Loucy (cell line): ENCODE results near the gene LIMS1.
"Not testable (repeated sequence)": the region's sequence is repeated elsewhere in the genome, so short reads cannot be mapped to it uniquely, and the experiment has no call there.

ENCODE experiments used
- H2AFZ ChIP-seq: fragments of 200-600 bp; sonication (generic); 2 replicates; pipeline ENCODE4 v1.6.0; 2016; ENCODE audit warnings: antibody characterized with exemption, mild to moderate bottlenecking, low read length, moderate library complexity
- H3F3A ChIP-seq: fragments of 200-600 bp; 2 replicates; pipeline ENCODE4 v1.6.0; 2016; ENCODE audit warnings: antibody characterized with exemption, low read depth, mild to moderate bottlenecking
- H3K27me3 ChIP-seq: fragments of 200-600 bp; sonication (generic); 2 replicates; pipeline ENCODE4 v1.6.1; 2014; ENCODE audit warnings: low read length, mild to moderate bottlenecking; ENCODE audit not compliant: insufficient read depth, poor library complexity, severe bottlenecking
- H3K36me3 ChIP-seq: fragments of 200-600 bp; sonication (generic); 2 replicates; pipeline ENCODE4 v1.6.1; 2016; ENCODE audit warnings: low read length; ENCODE audit not compliant: insufficient read depth
- H3K4me1 ChIP-seq: fragments of 200-600 bp; sonication (generic); 2 replicates; pipeline ENCODE4 v1.5.1; 2014; ENCODE audit warnings: low read length, mild to moderate bottlenecking; ENCODE audit not compliant: insufficient read depth, poor library complexity, severe bottlenecking
- H3K4me2 ChIP-seq: fragments of 200-600 bp; sonication (generic); 2 replicates; pipeline ENCODE4 v1.6.0; 2014; ENCODE audit warnings: antibody characterized with exemption, low read length, low read depth, mild to moderate bottlenecking; ENCODE audit not compliant: poor library complexity, severe bottlenecking
- H3K4me3 ChIP-seq: fragments of 200-600 bp; sonication (generic); 2 replicates; pipeline ENCODE4 v1.5.1; 2014; ENCODE audit warnings: low read length, mild to moderate bottlenecking, mixed read lengths; ENCODE audit not compliant: poor library complexity, severe bottlenecking
- H3K79me2 ChIP-seq: fragments of 200-600 bp; sonication (generic); 2 replicates; pipeline ENCODE4 v1.6.1; 2014; ENCODE audit warnings: low read length; ENCODE audit not compliant: insufficient read depth
- H3K9ac ChIP-seq: fragments of 200-600 bp; sonication (generic); 2 replicates; pipeline ENCODE4 v1.6.0; 2014; ENCODE audit warnings: mild to moderate bottlenecking, low read depth, low read length, moderate library complexity; ENCODE audit not compliant: poor library complexity, severe bottlenecking
- H3K9me2 ChIP-seq: fragments of 200-600 bp; sonication (generic); replicated peaks from 2 replicates; pipeline ENCODE4 v1.6.1; 2016; ENCODE audit warnings: low read depth, low read length, mixed read lengths
- H3K9me3 ChIP-seq: fragments of 200-600 bp; sonication (generic); 2 replicates; pipeline ENCODE4 v1.6.1; 2014; ENCODE audit warnings: mild to moderate bottlenecking, antibody characterized with exemption, low read length, low read depth; ENCODE audit not compliant: insufficient read depth
- H4K20me1 ChIP-seq: fragments of 200-600 bp; sonication (generic); 2 replicates; pipeline ENCODE4 v1.6.0; 2014; ENCODE audit warnings: antibody characterized with exemption, low read length, mild to moderate bottlenecking; ENCODE audit not compliant: insufficient read depth, poor library complexity, severe bottlenecking

Gene LIMS1

DNA sequence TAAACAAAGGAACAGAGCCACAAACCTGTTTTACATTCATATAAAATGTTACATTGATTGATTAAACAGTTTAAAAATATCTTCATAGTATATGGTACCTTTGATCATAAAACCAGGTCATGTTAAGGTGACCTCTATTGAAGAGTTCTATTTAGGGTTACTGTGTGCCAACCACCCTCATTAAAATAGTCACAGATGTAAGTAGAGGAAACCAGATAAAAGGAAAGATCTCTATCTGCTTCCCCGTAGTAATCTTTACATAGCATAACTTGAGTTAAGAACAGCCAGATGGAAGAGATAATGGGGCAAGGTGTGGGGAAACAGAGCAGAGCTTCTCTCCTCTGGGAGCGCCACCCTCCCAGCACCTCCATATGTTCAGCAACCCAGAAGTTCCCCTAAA is 117.2 kb downstream of the LIMS1 start:
- Histone ChIP-seq H3K79me2 (peaks cover 44% of the 10 kb centered on the region), H3K4me2 (peak overlapping the region; percentile 67), H3K4me1 (peaks cover 39% of the 10 kb centered on the region), H3K4me3 (peak overlapping the region; percentile 57), H3K9ac (peak overlapping the region; percentile 2)
- H3K9me2 ChIP-seq, H2AFZ ChIP-seq, H3K36me3 ChIP-seq, H3F3A ChIP-seq, H3K9me3 ChIP-seq, H3K27me3 ChIP-seq, H4K20me1 ChIP-seq: not testable (repeated sequence)

DNA sequence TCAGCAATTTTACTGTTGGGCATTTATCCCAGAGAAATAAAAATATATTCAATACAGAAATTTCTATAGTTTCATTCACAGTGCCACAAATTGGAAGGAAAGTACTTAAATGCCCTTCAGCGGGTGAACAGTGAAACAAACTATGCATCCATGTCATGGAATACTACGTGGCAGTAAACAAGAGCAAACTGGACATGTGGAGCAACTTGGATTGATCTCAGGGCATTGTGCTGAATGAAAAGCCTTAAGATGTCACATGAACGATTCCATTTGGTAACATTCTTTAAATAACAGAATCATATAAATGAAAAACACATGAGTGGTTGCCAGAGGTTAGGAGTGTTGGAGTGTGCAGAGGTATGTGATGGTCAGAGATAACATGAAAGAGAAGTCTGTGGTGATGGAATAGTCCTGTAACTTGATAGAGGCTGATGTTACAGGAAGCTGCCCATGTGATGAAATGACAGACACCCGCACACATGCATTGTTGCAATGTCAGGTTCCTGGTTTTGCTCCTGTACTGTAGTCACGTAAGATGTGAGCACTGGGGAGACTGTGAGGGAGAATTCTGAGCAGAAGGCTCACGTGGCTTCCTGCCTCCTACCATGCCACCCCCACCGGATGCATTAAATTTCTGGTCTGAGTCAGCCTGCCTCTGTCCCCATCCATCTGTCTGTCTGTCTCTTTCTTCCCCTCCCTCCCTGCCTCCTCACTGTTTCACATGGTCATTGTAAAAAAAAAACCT is 118.1 kb downstream of the LIMS1 start:
- peaks cover 38% of the 10 kb centered on the region for H3K79me2 ChIP-seq
- H3K36me3 ChIP-seq, H3K9me2 ChIP-seq, H4K20me1 ChIP-seq, H3K27me3 ChIP-seq, H2AFZ ChIP-seq, H3K9me3 ChIP-seq, H3F3A ChIP-seq: not testable (repeated sequence)
- peaks cover 39% of the 10 kb centered on the region for H3K4me1 ChIP-seq
- peak overlapping the region; percentile 69 for H3K4me3 ChIP-seq
- peak overlapping the region; percentile 91 for H3K4me2 ChIP-seq
- peak overlapping the region; percentile 70 for H3K9ac ChIP-seq

- peak overlapping the region; percentile 68 for H3K9ac ChIP-seq
- H2AFZ ChIP-seq, H3K9me2 ChIP-seq, H3F3A ChIP-seq, H3K36me3 ChIP-seq, H3K9me3 ChIP-seq, H4K20me1 ChIP-seq, H3K4me3 ChIP-seq, H3K4me2 ChIP-seq, H3K27me3 ChIP-seq: not testable (repeated sequence)
- peaks cover 35% of the 10 kb centered on the region for H3K4me1 ChIP-seq
- H3K79me2 ChIP-seq = peaks cover 40% of the 10 kb centered on the region
Observed at GRCh38 chr2:108653425-108653824, 119.2 kb downstream of the LIMS1 start.

GRCh38 chr2:108653849-108654248 is 119.6 kb downstream of the LIMS1 start:
- not testable (repeated sequence) for H3F3A ChIP-seq, H4K20me1 ChIP-seq, H3K36me3 ChIP-seq, H3K27me3 ChIP-seq, H3K9me3 ChIP-seq, H3K9ac ChIP-seq, H3K4me2 ChIP-seq, H3K9me2 ChIP-seq, H3K4me3 ChIP-seq, H2AFZ ChIP-seq
- H3K4me1 ChIP-seq = peaks cover 31% of the 10 kb centered on the region
- peaks cover 40% of the 10 kb centered on the region for H3K79me2 ChIP-seq

DNA sequence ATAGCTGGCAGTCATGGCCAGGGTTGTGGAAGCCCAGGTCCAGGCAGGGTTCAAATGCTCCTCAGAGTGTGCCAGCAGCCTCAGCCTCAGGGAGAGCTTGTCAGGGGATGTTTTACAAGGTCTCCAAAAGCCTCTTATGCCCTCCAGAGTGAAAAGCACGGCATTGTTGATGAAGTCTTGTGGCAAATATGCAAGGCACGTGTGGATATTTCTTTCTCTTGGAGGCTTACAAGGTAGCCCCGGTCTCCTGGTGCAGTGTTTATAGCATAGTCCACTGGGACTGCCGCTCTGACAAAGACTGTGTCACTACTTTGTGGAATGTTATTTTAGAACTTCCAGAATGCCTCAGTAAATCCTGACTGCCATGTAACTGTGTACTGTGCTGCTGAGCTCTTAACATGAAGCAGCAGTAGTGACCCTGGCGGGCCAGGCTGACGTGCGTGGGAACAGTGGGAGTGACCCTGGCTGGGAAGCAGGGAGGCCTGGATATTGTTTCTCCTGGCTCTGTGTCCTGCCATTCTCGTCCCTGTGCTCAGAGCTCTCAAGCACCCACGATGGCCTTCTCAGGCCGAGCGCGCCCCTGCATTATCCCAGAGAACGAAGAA is 120.4 kb downstream of the LIMS1 start:
- H3K4me1 ChIP-seq = peaks cover 27% of the 10 kb centered on the region
- peaks cover 36% of the 10 kb centered on the region for H3K79me2 ChIP-seq
- H3K9ac ChIP-seq, H3K27me3 ChIP-seq, H3K36me3 ChIP-seq, H4K20me1 ChIP-seq, H3F3A ChIP-seq, H3K4me2 ChIP-seq, H3K9me2 ChIP-seq, H3K9me3 ChIP-seq, H2AFZ ChIP-seq, H3K4me3 ChIP-seq: not testable (repeated sequence)

DNA sequence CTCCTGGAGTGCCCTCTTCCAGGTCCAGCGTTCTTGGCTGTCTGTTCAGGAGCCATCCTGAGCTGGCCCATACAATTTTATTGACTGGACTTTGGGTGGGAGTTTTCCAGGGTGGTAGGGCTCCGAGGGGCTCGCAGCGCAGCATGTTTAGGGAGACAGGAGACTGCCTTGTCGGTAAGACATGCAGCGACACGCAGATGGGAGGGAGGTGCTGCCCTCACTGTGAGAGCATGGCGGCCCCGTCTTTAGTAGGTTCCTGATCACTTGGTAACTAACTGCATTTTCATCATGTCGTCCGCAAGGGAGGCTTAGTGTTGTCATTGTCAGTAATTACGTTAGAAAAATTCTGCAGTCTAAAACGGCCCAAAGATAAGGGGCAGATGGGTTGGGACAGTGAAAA is 121.0 kb downstream of the LIMS1 start:
- not testable (repeated sequence) for H3K9me2 ChIP-seq, H4K20me1 ChIP-seq, H3F3A ChIP-seq, H2AFZ ChIP-seq, H3K4me3 ChIP-seq, H3K9ac ChIP-seq, H3K9me3 ChIP-seq, H3K36me3 ChIP-seq, H3K4me2 ChIP-seq, H3K27me3 ChIP-seq
- Histone ChIP-seq H3K4me1 (peaks cover 22% of the 10 kb centered on the region), H3K79me2 (peaks cover 32% of the 10 kb centered on the region; the same call in 1 of the 2 replicates)

DNA sequence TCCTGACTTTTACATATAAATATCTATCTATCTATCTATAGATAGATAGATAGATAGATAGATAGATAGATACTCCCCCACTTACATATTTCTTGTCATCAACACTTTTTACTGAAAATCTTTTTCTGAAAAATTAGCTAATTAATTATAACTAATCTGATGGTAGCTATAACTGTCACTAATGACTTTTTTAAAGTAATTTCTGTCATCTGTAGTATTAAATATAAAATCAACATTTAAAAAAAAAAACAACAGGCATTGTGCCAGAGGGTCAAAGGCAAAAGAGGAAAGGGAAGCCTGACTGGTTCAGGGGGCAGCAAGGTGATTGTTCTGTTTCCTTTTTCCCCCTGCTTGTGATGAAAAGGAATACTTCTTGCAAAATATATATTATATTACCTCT is 122.0 kb downstream of the LIMS1 start:
- H3F3A ChIP-seq, H2AFZ ChIP-seq, H3K4me2 ChIP-seq, H3K36me3 ChIP-seq, H3K9ac ChIP-seq, H3K27me3 ChIP-seq, H3K9me2 ChIP-seq, H3K9me3 ChIP-seq, H3K4me3 ChIP-seq, H4K20me1 ChIP-seq: not testable (repeated sequence)
- H3K4me1 ChIP-seq = peaks cover 12% of the 10 kb centered on the region
- peaks cover 32% of the 10 kb centered on the region; the same call in 1 of the 2 replicates for H3K79me2 ChIP-seq
